ENCODE measurements around the gene ASB18. TPM values are rescaled to one million over a fixed set of nuclear protein-coding genes. Genes with fewer than 3 reads are reported as not detected.

ASB18 gene
- total RNA-seq, 1 experiment from 2014 or later: not detected

- H3K36me3 Mint-ChIP-seq (ENCODE audit: insufficient read depth, unreplicated experiment): no peaks in the 10 kb centered on the region
- peaks cover 52% of the 10 kb centered on the region for H3K27me3 Mint-ChIP-seq (ENCODE audit: insufficient read depth, unreplicated experiment)
- BruUV-seq (replicated peaks): no TSS peak
- H3K9me3 Mint-ChIP-seq (ENCODE audit: unreplicated experiment): no peaks in the 10 kb centered on the region
- no peak overlapping the region for H3K27ac Mint-ChIP-seq (ENCODE audit: low read depth, unreplicated experiment)
- ChIA-PET CTCF (interaction anchor here (4.2 kb wide), 1 partner anchor 8 kb away, joined by 14 read pairs; no protein-coding TSS in a partner anchor), POLR2A (no interaction called here)
- no peak for TF ChIP-seq CTCF (IDR thresholded peaks at IDR 0.05; ENCODE audit: unreplicated experiment)
- no peak for DNase-seq (ENCODE audit: unreplicated experiment)
- H3K4me3 Mint-ChIP-seq (ENCODE audit: unreplicated experiment): no peak overlapping the region
- peaks cover 5% of the 10 kb centered on the region for H3K4me1 Mint-ChIP-seq (ENCODE audit: insufficient read depth, unreplicated experiment)
- intact Hi-C loops (cut with micrococcal nuclease): no loop called here
Observed at GRCh38 chr2:236173036-236173728, 91.0 kb downstream of the ASB18 start.

GRCh38 chr2:236172255-236173035 lies 91.8 kb downstream of the ASB18 start:
- POLR2A ChIA-PET: interaction anchor here (0.7 kb wide), 1 partner anchor 8 kb away, joined by 3 read pairs; no protein-coding TSS in a partner anchor

GRCh38 chr2:236171680-236172254 lies 92.4 kb downstream of the ASB18 start:
- intact Hi-C loops (cut with micrococcal nuclease): no loop called here
- no peak overlapping the region for H3K27ac Mint-ChIP-seq (ENCODE audit: low read depth, unreplicated experiment)

More at GRCh38 chr2:236172255-236173035, 91.8 kb downstream of the ASB18 start:
- Mint-ChIP-seq H3K4me3 (ENCODE audit: unreplicated experiment) (no peak overlapping the region), H3K36me3 (ENCODE audit: insufficient read depth, unreplicated experiment) (no peaks in the 10 kb centered on the region), H3K27me3 (ENCODE audit: insufficient read depth, unreplicated experiment) (peaks cover 52% of the 10 kb centered on the region), H3K27ac (ENCODE audit: low read depth, unreplicated experiment) (no peak overlapping the region), H3K9me3 (ENCODE audit: unreplicated experiment) (no peaks in the 10 kb centered on the region), H3K4me1 (ENCODE audit: insufficient read depth, unreplicated experiment) (peaks cover 5% of the 10 kb centered on the region)
- no peak for DNase-seq (ENCODE audit: unreplicated experiment)
- no TSS peak for BruUV-seq (replicated peaks)
- CTCF ChIA-PET: interaction anchor here (4.2 kb wide), 1 partner anchor 9 kb away, joined by 14 read pairs; no protein-coding TSS in a partner anchor
- intact Hi-C loops (cut with micrococcal nuclease): no loop called here
- no peak for TF ChIP-seq CTCF (IDR thresholded peaks at IDR 0.05; ENCODE audit: unreplicated experiment)

More at GRCh38 chr2:236171680-236172254, 92.4 kb downstream of the ASB18 start:
- no TSS peak for BruUV-seq (replicated peaks)
- H3K9me3 Mint-ChIP-seq (ENCODE audit: unreplicated experiment): no peaks in the 10 kb centered on the region
- H3K4me1 Mint-ChIP-seq (ENCODE audit: insufficient read depth, unreplicated experiment): peaks cover 5% of the 10 kb centered on the region
- no peaks in the 10 kb centered on the region for H3K36me3 Mint-ChIP-seq (ENCODE audit: insufficient read depth, unreplicated experiment)
- TF ChIP-seq CTCF (IDR thresholded peaks at IDR 0.05; ENCODE audit: unreplicated experiment): no peak
- H3K27me3 Mint-ChIP-seq (ENCODE audit: insufficient read depth, unreplicated experiment): peaks cover 53% of the 10 kb centered on the region
- H3K4me3 Mint-ChIP-seq (ENCODE audit: unreplicated experiment): no peak overlapping the region
- CTCF ChIA-PET: interaction anchor here (1.0 to 4.2 kb wide), 2 partner anchors 9 to 393 kb away, joined by 4 to 14 read pairs; no protein-coding TSS in a partner anchor
- POLR2A ChIA-PET: interaction anchor here (0.7 kb wide), 1 partner anchor 9 kb away, joined by 3 read pairs; no protein-coding TSS in a partner anchor
- no peak for DNase-seq (ENCODE audit: unreplicated experiment)

All from MCF 10A (cell line).